IMR-90 (cell line): Measurements from ENCODE around the gene DAGLA. TPM values are rescaled to one million over a fixed set of nuclear protein-coding genes. Genes with fewer than 3 reads are reported as not detected.

Experiments
- ATAC-seq: fragments of 200-7000 bp; cut with Tn5 transposase; 2 replicates; pipeline ENCODE4 v1.9.1; 2020; ENCODE audit warnings: low read depth, mild to moderate bottlenecking, moderate library complexity
- BruUV-seq: library from RNA; stranded (reverse); fragments of 400-500 nt; replicated peaks from 2 replicates; lab custom pipeline; 2021; lab: Mats Ljungman, UMichigan
- CTCF ChIA-PET: fragments of 300-600 bp; formaldehyde crosslinking; extraction: SDS; loops from one replicate; lab custom pipeline; 2021; ENCODE audit warnings: antibody characterized with exemption; lab: Yijun Ruan, JAX
- POLR2A ChIA-PET: fragments of 300-600 bp; sonication (Branson Sonifier 250); formaldehyde crosslinking; loops from one replicate; lab custom pipeline; 2022; ENCODE audit warnings: antibody characterized with exemption; ENCODE audit not compliant: unreplicated experiment; lab: Charles Lee
- DNase-seq: peaks from one replicate; pipeline ENCODE4 v3.0.0; 2013
- H2AFZ ChIP-seq: replicated peaks from 2 replicates; pipeline ENCODE3; 2013; ENCODE audit warnings: low read length, mild to moderate bottlenecking; ENCODE audit not compliant: poor library complexity
- H2AK5ac ChIP-seq: 2 replicates; pipeline ENCODE4 v1.6.1; 2013; ENCODE audit warnings: low read depth, low read length, inconsistent platforms
- H2AK9ac ChIP-seq: replicated peaks from 2 replicates; pipeline ENCODE3; 2013; ENCODE audit warnings: mild to moderate bottlenecking, low read depth, low read length, moderate library complexity; ENCODE audit not compliant: poor library complexity
- H2BK120ac ChIP-seq: 2 replicates; pipeline ENCODE4 v1.6.1; 2013; ENCODE audit warnings: low read depth, low read length, inconsistent platforms
- H2BK15ac ChIP-seq: 3 replicates; pipeline ENCODE4 v1.6.1; 2013; ENCODE audit warnings: low read depth, low read length, inconsistent platforms
- H2BK20ac ChIP-seq: 2 replicates; pipeline ENCODE4 v1.6.1; 2013; ENCODE audit warnings: low read depth, mild to moderate bottlenecking, inconsistent platforms, low read length, moderate library complexity
- H2BK5ac ChIP-seq: 2 replicates; pipeline ENCODE4 v1.6.1; 2013; ENCODE audit warnings: mild to moderate bottlenecking, low read depth, low read length, inconsistent platforms; ENCODE audit not compliant: poor library complexity, severe bottlenecking
- H3K14ac ChIP-seq: replicated peaks from 2 replicates; pipeline ENCODE4 v1.6.1; 2013; ENCODE audit warnings: low read depth, low read length, inconsistent platforms
- H3K18ac ChIP-seq: 2 replicates; pipeline ENCODE4 v1.6.1; 2013; ENCODE audit warnings: low read depth, low read length, control low read depth
- H3K23ac ChIP-seq: 2 replicates; pipeline ENCODE4 v1.6.1; 2013; ENCODE audit warnings: low read depth, low read length, inconsistent platforms
- H3K27ac ChIP-seq: 2 replicates; pipeline ENCODE4 v1.5.1; 2013; ENCODE audit warnings: mild to moderate bottlenecking, control low read depth, low read length; ENCODE audit not compliant: insufficient read depth
- H3K27me3 ChIP-seq: 2 replicates; pipeline ENCODE4 v1.6.1; 2013; ENCODE audit warnings: low read length; ENCODE audit not compliant: control insufficient read depth, insufficient read depth
- H3K36me3 ChIP-seq: 2 replicates; pipeline ENCODE4 v1.6.1; 2013; ENCODE audit warnings: low read length, mixed read lengths; ENCODE audit not compliant: control insufficient read depth, insufficient read depth
- H3K4ac ChIP-seq: 2 replicates; pipeline ENCODE4 v1.6.1; 2013; ENCODE audit warnings: low read depth, low read length, inconsistent platforms
- H3K4me1 ChIP-seq: 2 replicates; pipeline ENCODE4 v1.6.1; 2013; ENCODE audit warnings: low read length, mixed read lengths; ENCODE audit not compliant: control insufficient read depth, insufficient read depth
- H3K4me2 ChIP-seq: 2 replicates; pipeline ENCODE4 v1.6.1; 2013; ENCODE audit warnings: low read depth, mild to moderate bottlenecking, control low read depth, low read length, moderate library complexity
- H3K4me3 ChIP-seq: 2 replicates; pipeline ENCODE4 v1.5.1; 2013; ENCODE audit warnings: low read depth, mild to moderate bottlenecking, control low read depth, low read length, moderate library complexity; ENCODE audit not compliant: insufficient read depth
- H3K56ac ChIP-seq: 2 replicates; pipeline ENCODE4 v1.6.1; 2013; ENCODE audit warnings: low read length, inconsistent platforms; ENCODE audit not compliant: insufficient read depth; ENCODE audit errors: extremely low read depth
- H3K79me1 ChIP-seq, 2 experiments: 2 replicates each; pipeline ENCODE4 v1.6.1; 2013; ENCODE audit warnings: low read length in 2 of 2, inconsistent platforms in 1 of 2, low read depth in 1 of 2
- H3K9ac ChIP-seq: 2 replicates; pipeline ENCODE4 v1.6.1; 2013; ENCODE audit warnings: low read depth, low read length, control low read depth
- H3K9me1 ChIP-seq: 2 replicates; pipeline ENCODE4 v1.6.1; 2013; ENCODE audit warnings: low read length, inconsistent platforms; ENCODE audit not compliant: insufficient read depth
- H3K9me3 ChIP-seq: 2 replicates; pipeline ENCODE4 v1.6.1; 2013; ENCODE audit warnings: low read length; ENCODE audit not compliant: control insufficient read depth, insufficient read depth
- H4K20me1 ChIP-seq: 2 replicates; pipeline ENCODE4 v1.6.1; 2013; ENCODE audit warnings: low read length, inconsistent platforms; ENCODE audit not compliant: insufficient read depth
- H4K5ac ChIP-seq: 2 replicates; pipeline ENCODE4 v1.6.1; 2013; ENCODE audit warnings: mild to moderate bottlenecking, low read depth, low read length, control low read depth
- H4K8ac ChIP-seq, 2 experiments: 2 replicates each; pipeline ENCODE4 v1.6.1; 2013; ENCODE audit warnings: low read depth in 2 of 2, low read length in 2 of 2, control low read depth in 1 of 2, inconsistent platforms in 1 of 2
- H4K91ac ChIP-seq: 2 replicates; pipeline ENCODE4 v1.6.1; 2013; ENCODE audit warnings: low read depth, low read length, inconsistent platforms; ENCODE audit not compliant: insufficient read depth
- BHLHE40 ChIP-seq: fragments of 150-350 bp; IDR thresholded peaks from 2 replicates; pipeline ENCODE4 v1.6.1; 2016; ENCODE audit warnings: mild to moderate bottlenecking, low read depth, low read length
- CEBPB ChIP-seq: IDR thresholded peaks from 2 replicates; pipeline ENCODE4 v1.6.1; 2012; ENCODE audit warnings: low read depth, low read length, improper control_type of control experiment
- CHD1 ChIP-seq: IDR thresholded peaks from 2 replicates; pipeline ENCODE4 v1.6.1; 2012; ENCODE audit warnings: low read depth, low read length, improper control_type of control experiment
- CTCF ChIP-seq: conservative IDR thresholded peaks from 2 replicates; pipeline ENCODE4 v1.5.1; 2012; ENCODE audit warnings: mild to moderate bottlenecking, low read depth, low read length, improper control_type of control experiment
- MAFK ChIP-seq: IDR thresholded peaks from 2 replicates; pipeline ENCODE4 v1.6.1; 2012; ENCODE audit warnings: low read depth, low read length, improper control_type of control experiment
- MXI1 ChIP-seq: IDR thresholded peaks from 2 replicates; pipeline ENCODE4 v1.6.1; 2012; ENCODE audit warnings: low read depth, mild to moderate bottlenecking, low read length, moderate library complexity, borderline replicate concordance
- POLR2A ChIP-seq: IDR thresholded peaks from 2 replicates; pipeline ENCODE4 v1.6.1; 2012; ENCODE audit warnings: mild to moderate bottlenecking, low read depth, low read length
- USF2 ChIP-seq: fragments of 150-350 bp; IDR thresholded peaks from 2 replicates; pipeline ENCODE4 v1.6.1; 2017; ENCODE audit warnings: mild to moderate bottlenecking, antibody characterized with exemption, low read length, low read depth
- WGBS, 2 experiments: methylation state at CpG; one replicate each; pipeline versions ENCODE4 v1.1.5 to v1.1.7; 2013; ENCODE audit warnings: missing lambda C conversion rate in 2 of 2; ENCODE audit not compliant: insufficient read length in 1 of 2; ENCODE audit errors: extremely low coverage in 2 of 2; 5-methylcytosine and 5-hydroxymethylcytosine counted together
- dilution Hi-C: fragments of 300-500 bp; cut with HindIII; formaldehyde crosslinking; loops from one replicate; pipeline ENCODE4 v1.14.3; 2018; ENCODE audit warnings: low sequenced_read_pairs; ENCODE audit not compliant: unreplicated experiment
- in situ Hi-C: fragments of 300-500 bp; cut with MboI; formaldehyde crosslinking; loops from 3 replicates; pipeline ENCODE4 v1.14.3; 2019; ENCODE audit warnings: low sequenced_read_pairs, inconsistent platforms, mixed read lengths
- intact Hi-C: fragments of 100-400 bp; cut with micrococcal nuclease; formaldehyde crosslinking; loops from 2 replicates; pipeline ENCODE4 v1.10.0; 2022
- polyA plus RNA-seq, 3 experiments: library from polyadenylated mRNA; depleted of rRNA; stranded (reverse); fragments of >200 nt; gene quantifications; 2 replicates each; pipeline ENCODE4 v1.2.3, GENCODE V29; 2012; ENCODE audit warnings: low replicate concordance in 1 of 3
- total RNA-seq: library from RNA; depleted of rRNA; stranded (reverse); fragments of >200 nt; gene quantifications from 2 replicates; pipeline ENCODE4 v1.2.3, GENCODE V29; 2012

DAGLA gene
- total and polyA plus RNA-seq, 2 of the 4 experiments (the other 2 are of a cell fraction) = 0.90 to 3.8 TPM

GRCh38 chr11:61791737-61792309, 111.6 kb downstream of the DAGLA start:
- peak overlapping the region; percentile 54 for H3K18ac ChIP-seq
- no peaks in the 10 kb centered on the region for H3K9me3 ChIP-seq
- in situ Hi-C loops (loop anchor here (10.0 kb wide), 1 partner anchor 313 kb away; no protein-coding TSS in a partner anchor), dilution Hi-C loops (no loop called here), intact Hi-C loops (no loop called here)
- peaks cover 28 to 59% of the 10 kb centered on the region in 2 experiments for H3K79me1 ChIP-seq
- H3K4me3 ChIP-seq = peak overlapping the region; percentile 74
- no peaks in the 10 kb centered on the region for H3K9me1 ChIP-seq
- ATAC-seq (peak; percentile 58), DNase-seq (peak; percentile 95)
- ChIA-PET POLR2A (interaction anchor here (1.0 to 1.1 kb wide), 2 partner anchors 14 to 23 kb away, joined by 3 read pairs; no protein-coding TSS in a partner anchor), CTCF (no interaction called here)
- H4K91ac ChIP-seq = peak overlapping the region; percentile 95
- peak overlapping the region; percentile 99; the same call in 2 of the 3 replicates for H2BK15ac ChIP-seq
- H3K4me1 ChIP-seq = peaks cover 3% of the 10 kb centered on the region
- H3K9ac ChIP-seq = peak overlapping the region; percentile 99
- no CpG with 5 or more reads among the region's 14 CpGs for WGBS, 2 experiments
- peak overlapping the region; percentile 67 for H2AK5ac ChIP-seq
- H3K23ac ChIP-seq = peak overlapping the region; percentile 94
- H2BK5ac ChIP-seq = peak overlapping the region; percentile 100
- H3K27ac ChIP-seq = peak overlapping the region; percentile 98
- H3K27me3 ChIP-seq = no peaks in the 10 kb centered on the region
- H2AK9ac ChIP-seq = peak overlapping the region; percentile 99
- TF ChIP-seq POLR2A (peak; percentile 88), USF2 (no peak), CEBPB (no peak), CTCF (no peak), MAFK (no peak), MXI1 (no peak; the same call in 1 of the 2 replicates), BHLHE40 (no peak), CHD1 (no peak; the same call in 1 of the 2 replicates)
- peaks cover 42% of the 10 kb centered on the region for H3K36me3 ChIP-seq
- H3K4ac ChIP-seq = peak overlapping the region; percentile 96
- TSS peak; percentile 91 for BruUV-seq
- H2BK120ac ChIP-seq = peak overlapping the region; percentile 78; the same call in 1 of the 2 replicates
- H4K20me1 ChIP-seq = peaks cover 6% of the 10 kb centered on the region
- peak overlapping the region; percentile 29 for H3K4me2 ChIP-seq
- H3K14ac ChIP-seq = peak overlapping the region; percentile 99
- H2BK20ac ChIP-seq = no peak overlapping the region
- peak overlapping the region; percentile 97 for H3K56ac ChIP-seq
- peak overlapping the region; percentile 90 to 97 for H4K8ac ChIP-seq
- peak overlapping the region; percentile 100 for H2AFZ ChIP-seq
- peak overlapping the region; percentile 70 for H4K5ac ChIP-seq
